HG02759 (cell line): ENCODE data around the gene CXCL14.

Experiments
- ATAC-seq: cut with Tn5 transposase; IDR thresholded peaks from one replicate; pipeline ENCODE4 v1.9.1; 2021; ENCODE audit warnings: mild to moderate bottlenecking, moderate library complexity; ENCODE audit not compliant: unreplicated experiment

The CXCL14 gene

GRCh38 chr5:135596788-135597187 is 18.0 kb upstream of the CXCL14 start:
- ATAC-seq: no peak

- no peak for ATAC-seq
These were observed 17.5 kb upstream of the CXCL14 start for GRCh38 chr5:135596157-135596763.

GRCh38 chr5:135594416-135594960 is 15.7 kb upstream of the CXCL14 start:
- no peak for ATAC-seq

- ATAC-seq: no peak
These were observed 15.1 kb upstream of the CXCL14 start for GRCh38 chr5:135593886-135594285.

GRCh38 chr5:135593141-135593540 is 14.3 kb upstream of the CXCL14 start:
- no peak for ATAC-seq

- no peak for ATAC-seq
These were observed 13.7 kb upstream of the CXCL14 start for GRCh38 chr5:135592312-135593045.

- ATAC-seq: no peak
These were observed 12.5 kb upstream of the CXCL14 start for GRCh38 chr5:135591277-135591676.

GRCh38 chr5:135589152-135589551 is 10.4 kb upstream of the CXCL14 start:
- ATAC-seq: no peak

GRCh38 chr5:135587721-135588663 is 9.2 kb upstream of the CXCL14 start:
- ATAC-seq: no peak

- ATAC-seq: no peak
These were observed 6.1 kb upstream of the CXCL14 start for GRCh38 chr5:135584918-135585317.

GRCh38 chr5:135584276-135584675 is 5.5 kb upstream of the CXCL14 start:
- no peak for ATAC-seq

- ATAC-seq: no peak
These were observed 3.4 kb upstream of the CXCL14 start for GRCh38 chr5:135582099-135582781.

GRCh38 chr5:135578305-135578684 is 496 bp downstream of the CXCL14 start:
- ATAC-seq: no peak

- ATAC-seq: no peak
These were observed 1.4 kb downstream of the CXCL14 start for GRCh38 chr5:135577421-135577820.

- ATAC-seq: no peak
These were observed 2.7 kb downstream of the CXCL14 start for GRCh38 chr5:135576075-135576599.

- ATAC-seq: no peak
These were observed 4.3 kb downstream of the CXCL14 start for GRCh38 chr5:135574493-135574892.

- no peak for ATAC-seq
These were observed 6.9 kb downstream of the CXCL14 start for GRCh38 chr5:135571902-135572301.

- no peak for ATAC-seq
These were observed 7.7 kb downstream of the CXCL14 start for GRCh38 chr5:135571066-135571609.

GRCh38 chr5:135570453-135570764 is 8.4 kb downstream of the CXCL14 start:
- no peak for ATAC-seq

- ATAC-seq: no peak
These were observed 8.9 kb downstream of the CXCL14 start for GRCh38 chr5:135569755-135570452.
